HG02610 (cell line): ENCODE results near the gene ITGA11.

ENCODE experiments used
- ATAC-seq: cut with Tn5 transposase; IDR thresholded peaks from one replicate; pipeline ENCODE4 v1.9.1; 2021; ENCODE audit warnings: mild to moderate bottlenecking, moderate library complexity; ENCODE audit not compliant: unreplicated experiment

ITGA11 gene

GRCh38 chr15:68339481-68339880, 92.5 kb downstream of the ITGA11 start:
- no peak for ATAC-seq

- ATAC-seq: no peak
These were observed 94.1 kb downstream of the ITGA11 start for GRCh38 chr15:68337826-68338225.

GRCh38 chr15:68336516-68336915, 95.4 kb downstream of the ITGA11 start:
- no peak for ATAC-seq

GRCh38 chr15:68335655-68336054, 96.3 kb downstream of the ITGA11 start:
- ATAC-seq: no peak

- ATAC-seq: no peak
These were observed 96.7 kb downstream of the ITGA11 start for GRCh38 chr15:68335251-68335650.

- ATAC-seq: no peak
These were observed 97.3 kb downstream of the ITGA11 start for GRCh38 chr15:68334661-68335124.

- ATAC-seq: no peak
These were observed 98.0 kb downstream of the ITGA11 start for GRCh38 chr15:68333775-68334470.

GRCh38 chr15:68332266-68332665, 99.7 kb downstream of the ITGA11 start:
- no peak for ATAC-seq

- ATAC-seq: no peak
These were observed 101.1 kb downstream of the ITGA11 start for GRCh38 chr15:68330901-68331300.

GRCh38 chr15:68330416-68330815, 101.5 kb downstream of the ITGA11 start:
- ATAC-seq: no peak

- no peak for ATAC-seq
These were observed 103.0 kb downstream of the ITGA11 start for GRCh38 chr15:68328964-68329363.

GRCh38 chr15:68328443-68328842, 103.5 kb downstream of the ITGA11 start:
- no peak for ATAC-seq

GRCh38 chr15:68326711-68327354, 105.1 kb downstream of the ITGA11 start:
- no peak for ATAC-seq

GRCh38 chr15:68325726-68326125, 106.2 kb downstream of the ITGA11 start:
- no peak for ATAC-seq

GRCh38 chr15:68322796-68323195, 109.2 kb downstream of the ITGA11 start:
- no peak for ATAC-seq

- ATAC-seq: no peak
These were observed 110.7 kb downstream of the ITGA11 start for GRCh38 chr15:68321229-68321628.

- no peak for ATAC-seq
These were observed 112.0 kb downstream of the ITGA11 start for GRCh38 chr15:68319997-68320396.

- ATAC-seq: no peak
These were observed 112.7 kb downstream of the ITGA11 start for GRCh38 chr15:68318931-68319909.

GRCh38 chr15:68318008-68318835, 113.7 kb downstream of the ITGA11 start:
- ATAC-seq: no peak

- ATAC-seq: no peak
These were observed 114.5 kb downstream of the ITGA11 start for GRCh38 chr15:68317281-68318007.
